ENCODE results near the gene GCN1.

DNA sequence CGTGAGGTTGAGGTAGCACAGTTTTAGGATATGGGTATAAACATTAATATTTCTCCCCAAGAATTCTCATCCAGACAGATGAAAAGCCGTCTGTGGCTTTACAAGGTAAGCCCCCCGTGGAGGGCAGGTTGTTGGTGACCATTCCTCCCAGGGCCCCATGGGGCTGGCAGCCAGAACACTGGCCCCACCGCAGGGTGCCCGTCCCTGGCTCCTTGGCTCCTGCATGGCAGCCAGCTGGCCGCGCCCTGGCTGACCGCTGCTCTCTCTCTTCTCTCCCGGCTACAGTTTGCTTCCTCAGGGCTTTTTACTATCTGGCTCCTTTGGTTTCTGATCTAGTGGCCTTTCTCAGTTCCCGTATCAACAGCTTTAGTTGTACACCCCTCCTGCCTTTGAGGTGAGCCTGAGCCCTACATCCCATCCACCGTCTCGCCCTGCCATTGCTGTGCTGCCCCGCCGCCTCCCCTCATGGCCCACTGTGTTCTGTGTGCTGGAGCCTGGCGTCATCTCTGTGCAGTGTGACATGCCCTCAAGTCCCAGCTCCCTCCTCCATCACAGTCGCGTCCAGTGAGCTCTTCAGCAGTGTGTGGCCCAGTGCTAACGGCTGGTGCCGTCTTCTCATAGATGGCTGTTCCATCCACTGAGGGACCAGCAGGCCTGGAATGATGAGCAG lies 103.8 kb downstream of the GCN1 start:
- TF ChIP-seq, protein P1, sequence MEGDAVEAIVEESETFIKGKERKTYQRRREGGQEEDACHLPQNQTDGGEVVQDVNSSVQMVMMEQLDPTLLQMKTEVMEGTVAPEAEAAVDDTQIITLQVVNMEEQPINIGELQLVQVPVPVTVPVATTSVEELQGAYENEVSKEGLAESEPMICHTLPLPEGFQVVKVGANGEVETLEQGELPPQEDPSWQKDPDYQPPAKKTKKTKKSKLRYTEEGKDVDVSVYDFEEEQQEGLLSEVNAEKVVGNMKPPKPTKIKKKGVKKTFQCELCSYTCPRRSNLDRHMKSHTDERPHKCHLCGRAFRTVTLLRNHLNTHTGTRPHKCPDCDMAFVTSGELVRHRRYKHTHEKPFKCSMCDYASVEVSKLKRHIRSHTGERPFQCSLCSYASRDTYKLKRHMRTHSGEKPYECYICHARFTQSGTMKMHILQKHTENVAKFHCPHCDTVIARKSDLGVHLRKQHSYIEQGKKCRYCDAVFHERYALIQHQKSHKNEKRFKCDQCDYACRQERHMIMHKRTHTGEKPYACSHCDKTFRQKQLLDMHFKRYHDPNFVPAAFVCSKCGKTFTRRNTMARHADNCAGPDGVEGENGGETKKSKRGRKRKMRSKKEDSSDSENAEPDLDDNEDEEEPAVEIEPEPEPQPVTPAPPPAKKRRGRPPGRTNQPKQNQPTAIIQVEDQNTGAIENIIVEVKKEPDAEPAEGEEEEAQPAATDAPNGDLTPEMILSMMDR (IDR thresholded peaks at IDR 0.05), result no peak
- no peak for TF ChIP-seq POLR2A (IDR thresholded peaks at IDR 0.05)

Measured in heart left ventricle (tissue), 13 donors.